ENCODE measurements around the gene SHLD1. TPM values are rescaled to one million over a fixed set of nuclear protein-coding genes. Genes with fewer than 3 reads are reported as not detected.

Gene SHLD1
- total and polyA plus RNA-seq, 2 donors (not counting 1 experiment from before 2014, with no cell fraction given), result 3.3 to 4.2 TPM

DNA sequence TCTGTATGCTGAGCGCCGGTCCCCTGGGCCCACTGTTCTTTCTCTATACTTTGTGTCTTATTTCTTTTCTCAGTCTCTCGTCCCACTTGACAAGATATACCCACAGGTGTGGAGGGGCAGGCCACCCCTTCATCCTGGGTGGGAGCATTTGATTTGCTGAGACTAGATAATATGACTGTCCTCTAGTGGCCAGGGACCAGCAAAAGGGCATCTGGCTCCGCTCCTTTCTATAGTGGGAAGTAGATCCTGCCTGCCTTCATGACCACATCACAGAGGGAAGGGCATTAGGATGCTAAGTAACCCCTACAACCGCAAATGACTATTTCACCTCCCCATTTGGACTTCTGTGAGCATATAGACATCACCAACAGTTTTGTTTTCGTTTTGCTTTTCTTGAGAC is 135.7 kb downstream of the SHLD1 start:
- no peaks in the 10 kb centered on the region for H3K4me1 ChIP-seq (ENCODE audit: control insufficient read depth, extremely low read depth, insufficient read depth, low read length)
- no peak overlapping the region for H3K4me2 ChIP-seq (ENCODE audit: extremely low read depth, insufficient read depth, low read length)
- no peaks in the 10 kb centered on the region for H3K36me3 ChIP-seq (ENCODE audit: control insufficient read depth, insufficient read depth, low read length)
- H3K27ac ChIP-seq (ENCODE audit: insufficient read depth, low read length), result no peak overlapping the region
- no peak overlapping the region for H2AFZ ChIP-seq (ENCODE audit: low read length)
- H3K9ac ChIP-seq (ENCODE audit: insufficient read depth, low read length), result no peak overlapping the region
- TF ChIP-seq EZH2 (IDR thresholded peaks at IDR 0.05; ENCODE audit: low read length, missing control alignments), result no peak
- TF ChIP-seq CTCF (conservative IDR thresholded peaks at IDR 0.05 in 1 of 2, IDR thresholded peaks at IDR 0.05 in 1 of 2; ENCODE audit: low read depth in 1 of 2, low read length in 2 of 2), result no peak
- no peaks in the 10 kb centered on the region for H3K79me2 ChIP-seq (ENCODE audit: control insufficient read depth, insufficient read depth, low read length)
- no peak for DNase-seq (ENCODE audit: low read depth in 2 of 2)
- H4K20me1 ChIP-seq (ENCODE audit: control insufficient read depth, extremely low read depth, insufficient read depth, low read length), result no peaks in the 10 kb centered on the region
- H3K27me3 ChIP-seq (ENCODE audit: control insufficient read depth, insufficient read depth, low read length), result peaks cover 7% of the 10 kb centered on the region
- H3K4me3 ChIP-seq (replicated peaks in 1 of 4; ENCODE audit: control extremely low read depth in 1 of 4, insufficient read depth in 1 of 4, low read depth in 3 of 4, low read length in 4 of 4), result no peak overlapping the region
- H3K9me3 ChIP-seq (ENCODE audit: control insufficient read depth, insufficient read depth, low read depth, low read length), result no peaks in the 10 kb centered on the region

- Histone ChIP-seq H3K27me3 (ENCODE audit: control insufficient read depth, insufficient read depth, low read length) (peaks cover 4% of the 10 kb centered on the region), H3K4me1 (ENCODE audit: control insufficient read depth, extremely low read depth, insufficient read depth, low read length) (no peaks in the 10 kb centered on the region), H4K20me1 (ENCODE audit: control insufficient read depth, extremely low read depth, insufficient read depth, low read length) (no peaks in the 10 kb centered on the region), H3K27ac (ENCODE audit: insufficient read depth, low read length) (no peak overlapping the region), H3K9me3 (ENCODE audit: control insufficient read depth, insufficient read depth, low read depth, low read length) (no peaks in the 10 kb centered on the region), H3K79me2 (ENCODE audit: control insufficient read depth, insufficient read depth, low read length) (no peaks in the 10 kb centered on the region), H3K4me3 (replicated peaks in 1 of 4; ENCODE audit: control extremely low read depth in 1 of 4, insufficient read depth in 1 of 4, low read depth in 3 of 4, low read length in 4 of 4) (no peak overlapping the region), H3K9ac (ENCODE audit: insufficient read depth, low read length) (no peak overlapping the region), H2AFZ (ENCODE audit: low read length) (no peak overlapping the region), H3K36me3 (ENCODE audit: control insufficient read depth, insufficient read depth, low read length) (no peaks in the 10 kb centered on the region), H3K4me2 (ENCODE audit: extremely low read depth, insufficient read depth, low read length) (no peak overlapping the region)
- peak; percentile 3 to 27 for DNase-seq (ENCODE audit: low read depth in 2 of 2)
- TF ChIP-seq EZH2 (IDR thresholded peaks at IDR 0.05; ENCODE audit: low read length, missing control alignments) (no peak), CTCF (conservative IDR thresholded peaks at IDR 0.05 in 1 of 2, IDR thresholded peaks at IDR 0.05 in 1 of 2; ENCODE audit: low read depth in 1 of 2, low read length in 2 of 2) (no peak)
Observed at GRCh38 chr20:5886788-5887187, 136.6 kb downstream of the SHLD1 start.

- H3K4me3 ChIP-seq (replicated peaks in 1 of 4; ENCODE audit: control extremely low read depth in 1 of 4, insufficient read depth in 1 of 4, low read depth in 3 of 4, low read length in 4 of 4), result no peak overlapping the region
- H3K4me1 ChIP-seq (ENCODE audit: control insufficient read depth, extremely low read depth, insufficient read depth, low read length), result no peaks in the 10 kb centered on the region
- H3K27ac ChIP-seq (ENCODE audit: insufficient read depth, low read length), result no peak overlapping the region
- no peaks in the 10 kb centered on the region for H3K79me2 ChIP-seq (ENCODE audit: control insufficient read depth, insufficient read depth, low read length)
- no peak for DNase-seq (ENCODE audit: low read depth in 2 of 2)
- no peaks in the 10 kb centered on the region for H3K9me3 ChIP-seq (ENCODE audit: control insufficient read depth, insufficient read depth, low read depth, low read length)
- no peak overlapping the region for H3K9ac ChIP-seq (ENCODE audit: insufficient read depth, low read length)
- H3K27me3 ChIP-seq (ENCODE audit: control insufficient read depth, insufficient read depth, low read length), result peaks cover under 1% of the 10 kb centered on the region
- H2AFZ ChIP-seq (ENCODE audit: low read length), result no peak overlapping the region
- no peak for TF ChIP-seq EZH2 (IDR thresholded peaks at IDR 0.05; ENCODE audit: low read length, missing control alignments)
- no peak for TF ChIP-seq CTCF (conservative IDR thresholded peaks at IDR 0.05 in 1 of 2, IDR thresholded peaks at IDR 0.05 in 1 of 2; ENCODE audit: low read depth in 1 of 2, low read length in 2 of 2)
- no peaks in the 10 kb centered on the region for H3K36me3 ChIP-seq (ENCODE audit: control insufficient read depth, insufficient read depth, low read length)
- no peaks in the 10 kb centered on the region for H4K20me1 ChIP-seq (ENCODE audit: control insufficient read depth, extremely low read depth, insufficient read depth, low read length)
- no peak overlapping the region for H3K4me2 ChIP-seq (ENCODE audit: extremely low read depth, insufficient read depth, low read length)
Observed at GRCh38 chr20:5887386-5887785, 137.2 kb downstream of the SHLD1 start.
